ENCODE results near the gene SMYD3. TPM values are rescaled to one million over a fixed set of nuclear protein-coding genes. Genes with fewer than 3 reads are reported as not detected.

Gene SMYD3
- total RNA-seq, 1 donor from 2014 or later = 20.8 TPM

DNA sequence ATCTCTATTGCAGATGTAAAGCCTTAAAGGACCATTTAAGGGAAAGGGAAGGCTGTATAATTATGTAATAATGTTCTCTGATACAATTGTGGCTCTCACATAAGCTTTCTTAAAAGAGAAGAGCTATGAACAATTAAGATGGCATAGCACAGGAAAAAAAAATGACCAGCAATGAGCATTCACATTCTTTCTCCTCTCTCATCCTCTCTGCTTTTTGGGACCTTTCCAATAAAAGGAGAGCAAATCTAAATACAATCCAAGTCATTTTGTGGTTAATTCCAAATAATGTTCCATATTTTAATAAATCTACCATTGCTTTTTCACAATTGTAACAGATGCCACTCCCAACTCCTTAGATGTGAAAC, 23.5 kb downstream of the SMYD3 start:
- Mint-ChIP-seq H3K27me3 (no peaks in the 10 kb centered on the region), H3K4me3 (peak overlapping the region; percentile 56), H3K36me3 (ENCODE audit: low read depth) (no peaks in the 10 kb centered on the region), H3K9me3 (no peaks in the 10 kb centered on the region), H3K4me1 (peaks cover 19% of the 10 kb centered on the region), H3K27ac (no peak overlapping the region)
- no peak for DNase-seq
- ChIA-PET CTCF (no interaction called here), POLR2A (no interaction called here)
- TF ChIP-seq, protein P1, sequence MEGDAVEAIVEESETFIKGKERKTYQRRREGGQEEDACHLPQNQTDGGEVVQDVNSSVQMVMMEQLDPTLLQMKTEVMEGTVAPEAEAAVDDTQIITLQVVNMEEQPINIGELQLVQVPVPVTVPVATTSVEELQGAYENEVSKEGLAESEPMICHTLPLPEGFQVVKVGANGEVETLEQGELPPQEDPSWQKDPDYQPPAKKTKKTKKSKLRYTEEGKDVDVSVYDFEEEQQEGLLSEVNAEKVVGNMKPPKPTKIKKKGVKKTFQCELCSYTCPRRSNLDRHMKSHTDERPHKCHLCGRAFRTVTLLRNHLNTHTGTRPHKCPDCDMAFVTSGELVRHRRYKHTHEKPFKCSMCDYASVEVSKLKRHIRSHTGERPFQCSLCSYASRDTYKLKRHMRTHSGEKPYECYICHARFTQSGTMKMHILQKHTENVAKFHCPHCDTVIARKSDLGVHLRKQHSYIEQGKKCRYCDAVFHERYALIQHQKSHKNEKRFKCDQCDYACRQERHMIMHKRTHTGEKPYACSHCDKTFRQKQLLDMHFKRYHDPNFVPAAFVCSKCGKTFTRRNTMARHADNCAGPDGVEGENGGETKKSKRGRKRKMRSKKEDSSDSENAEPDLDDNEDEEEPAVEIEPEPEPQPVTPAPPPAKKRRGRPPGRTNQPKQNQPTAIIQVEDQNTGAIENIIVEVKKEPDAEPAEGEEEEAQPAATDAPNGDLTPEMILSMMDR (IDR thresholded peaks at IDR 0.05) = no peak
- no peak for ATAC-seq (ENCODE audit: low read depth)
- intact Hi-C loops (cut with micrococcal nuclease) = no loop called here

DNA sequence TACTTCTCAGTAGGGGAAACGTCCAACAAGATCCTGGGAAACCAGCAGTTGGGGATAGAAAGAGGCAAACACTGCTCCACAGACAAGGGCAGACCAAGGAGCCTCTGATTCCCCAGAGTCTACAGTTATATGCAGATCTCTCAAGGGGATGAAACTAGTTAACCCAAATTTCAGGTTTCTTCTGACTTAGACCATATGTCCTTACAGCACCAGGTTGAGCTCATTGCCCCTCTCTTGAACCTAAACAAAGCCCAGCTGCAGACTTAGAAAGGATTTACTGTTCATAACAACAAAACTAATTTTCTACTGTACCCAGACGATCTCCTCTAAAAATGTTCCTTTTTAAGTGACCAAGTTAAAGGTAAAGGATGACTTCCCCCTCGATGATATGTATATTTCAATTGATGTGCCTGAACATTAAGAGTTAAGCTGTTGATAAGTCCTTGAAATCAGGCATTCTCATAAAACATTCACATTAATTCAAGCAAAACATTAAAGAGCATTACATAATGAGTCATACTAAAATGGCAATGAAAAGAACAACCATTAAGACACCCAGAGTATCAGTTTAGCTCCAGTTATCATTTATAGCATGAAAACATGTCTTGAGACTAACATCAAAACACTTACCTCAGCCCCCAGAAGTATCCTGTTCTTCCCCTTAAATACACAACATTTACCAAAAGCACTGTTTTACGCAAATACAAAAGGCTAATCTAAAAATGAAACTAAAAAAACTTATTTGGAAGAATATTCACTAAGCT, 24.1 kb downstream of the SMYD3 start:
- intact Hi-C loops (cut with micrococcal nuclease) = no loop called here
- no peak for DNase-seq
- Mint-ChIP-seq H3K4me1 (peaks cover 19% of the 10 kb centered on the region), H3K27me3 (no peaks in the 10 kb centered on the region), H3K9me3 (no peaks in the 10 kb centered on the region), H3K27ac (peak overlapping the region; percentile 54), H3K4me3 (peak overlapping the region; percentile 56), H3K36me3 (ENCODE audit: low read depth) (no peaks in the 10 kb centered on the region)
- TF ChIP-seq, protein P1 (IDR thresholded peaks at IDR 0.05) = no peak
- no peak for ATAC-seq (ENCODE audit: low read depth)
- POLR2A ChIA-PET = no interaction called here
- CTCF ChIA-PET = no interaction called here

DNA sequence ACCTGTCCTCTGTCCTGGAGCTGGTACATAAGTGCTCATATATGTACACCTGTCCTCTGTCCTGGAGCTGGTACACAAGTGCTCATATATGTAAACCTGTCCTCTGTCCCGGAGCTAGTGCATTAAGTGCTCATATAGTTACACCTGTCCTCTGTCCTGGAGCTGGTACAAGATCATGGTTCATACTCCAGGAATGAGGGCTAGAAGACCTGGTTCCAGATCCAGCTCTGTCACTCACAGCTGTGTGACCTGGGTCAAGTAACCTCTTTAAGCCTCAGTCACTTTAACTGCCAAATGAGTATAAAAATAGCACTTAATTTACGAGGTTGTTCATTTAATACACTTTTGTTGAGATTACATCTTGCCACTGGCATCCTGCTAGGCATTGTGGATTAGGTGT, 28.0 kb downstream of the SMYD3 start:
- DNase-seq = no peak
- H3K36me3 Mint-ChIP-seq (ENCODE audit: low read depth) = no peaks in the 10 kb centered on the region
- TF ChIP-seq, protein P1 (IDR thresholded peaks at IDR 0.05) = no peak
- peaks cover 17% of the 10 kb centered on the region for H3K4me1 Mint-ChIP-seq
- no peak for ATAC-seq (ENCODE audit: low read depth)
- no peaks in the 10 kb centered on the region for H3K27me3 Mint-ChIP-seq
- H3K9me3 Mint-ChIP-seq = no peaks in the 10 kb centered on the region
- H3K27ac Mint-ChIP-seq = no peak overlapping the region
- POLR2A ChIA-PET = no interaction called here
- H3K4me3 Mint-ChIP-seq = no peak overlapping the region
- intact Hi-C loops (cut with micrococcal nuclease) = no loop called here
- CTCF ChIA-PET = no interaction called here

DNA sequence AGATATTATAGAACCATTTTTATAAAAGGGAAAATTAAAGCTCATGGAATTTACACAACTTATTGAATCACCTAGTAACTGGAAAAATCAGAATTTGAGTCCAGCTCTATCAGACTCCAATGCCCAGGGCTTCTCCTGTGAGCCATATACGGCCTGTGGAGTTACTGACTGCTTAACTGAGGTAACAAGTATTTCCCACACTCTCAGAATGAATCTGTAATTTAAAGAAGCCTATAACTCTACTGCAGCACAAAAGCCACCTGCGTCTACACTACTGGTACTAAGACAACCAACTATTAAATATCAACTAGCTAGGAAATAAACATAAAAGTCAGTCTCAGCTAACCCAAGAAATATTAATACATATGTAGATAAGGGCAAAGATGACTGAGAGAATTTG, 29.4 kb downstream of the SMYD3 start:
- no peak overlapping the region for H3K27ac Mint-ChIP-seq
- peaks cover 8% of the 10 kb centered on the region for H3K4me1 Mint-ChIP-seq
- H3K27me3 Mint-ChIP-seq = no peaks in the 10 kb centered on the region
- CTCF ChIA-PET = no interaction called here
- no peak overlapping the region for H3K4me3 Mint-ChIP-seq
- ATAC-seq (ENCODE audit: low read depth) = no peak
- H3K9me3 Mint-ChIP-seq = no peaks in the 10 kb centered on the region
- no peaks in the 10 kb centered on the region for H3K36me3 Mint-ChIP-seq (ENCODE audit: low read depth)
- TF ChIP-seq, protein P1 (IDR thresholded peaks at IDR 0.05) = no peak
- intact Hi-C loops (cut with micrococcal nuclease) = no loop called here
- no peak for DNase-seq
- POLR2A ChIA-PET = no interaction called here

DNA sequence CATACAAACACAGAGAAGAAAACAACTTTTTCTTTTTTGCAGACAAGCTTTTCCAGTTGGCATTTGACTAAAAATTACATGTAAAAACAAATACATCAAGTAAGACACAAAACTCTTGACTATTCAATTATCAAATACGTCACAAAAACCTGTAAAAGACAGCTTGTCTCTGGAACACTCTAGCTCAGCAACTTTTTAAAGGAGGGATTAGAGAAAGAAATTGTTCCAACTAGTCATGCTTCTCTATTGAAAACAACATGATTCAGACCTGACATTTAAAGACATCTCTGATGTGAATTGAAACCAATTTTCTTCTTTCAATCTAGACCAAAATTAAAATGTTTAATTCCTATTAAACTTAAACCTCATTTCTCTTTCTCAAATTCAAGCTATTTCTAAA, 30.3 kb downstream of the SMYD3 start:
- H3K27me3 Mint-ChIP-seq = no peaks in the 10 kb centered on the region
- TF ChIP-seq, protein P1 (IDR thresholded peaks at IDR 0.05) = no peak
- ATAC-seq (ENCODE audit: low read depth) = no peak
- intact Hi-C loops (cut with micrococcal nuclease) = no loop called here
- no peaks in the 10 kb centered on the region for H3K9me3 Mint-ChIP-seq
- no peaks in the 10 kb centered on the region for H3K36me3 Mint-ChIP-seq (ENCODE audit: low read depth)
- no peak for DNase-seq
- no peak overlapping the region for H3K4me3 Mint-ChIP-seq
- H3K4me1 Mint-ChIP-seq = peaks cover 7% of the 10 kb centered on the region
- ChIA-PET POLR2A (no interaction called here), CTCF (no interaction called here)
- H3K27ac Mint-ChIP-seq = no peak overlapping the region
